NK-92 (cell line): ENCODE data around the gene DNAH8.
"Not testable (repeated sequence)": the region's sequence is repeated elsewhere in the genome, so short reads cannot be mapped to it uniquely, and the experiment has no call there.

Source experiments
- DNase-seq: peaks from one replicate; lab custom pipeline; 2025; ENCODE audit not compliant: unreplicated experiment; lab: John Stamatoyannopoulos, UW

The DNAH8 gene

DNA sequence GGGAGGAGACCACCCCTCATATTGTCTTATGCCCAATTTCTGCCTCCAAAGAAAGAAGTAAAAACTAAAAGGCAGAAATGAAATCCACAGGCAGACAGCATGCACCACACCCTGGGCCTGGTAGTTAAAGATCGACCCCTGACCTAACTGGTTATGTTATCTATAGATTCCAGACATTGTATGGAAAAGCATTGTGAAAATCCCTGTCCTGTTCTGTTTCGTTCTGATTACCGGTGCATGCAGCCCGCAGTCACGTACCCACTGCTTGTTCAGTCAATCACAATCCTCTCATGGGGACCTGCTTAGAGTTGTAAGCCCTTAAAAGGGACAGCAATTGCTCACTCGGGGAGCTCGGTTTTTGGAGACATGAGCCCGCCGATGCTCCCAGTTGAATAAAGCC lies 81.3 kb downstream of the DNAH8 start:
- not testable (repeated sequence) for DNase-seq

DNA sequence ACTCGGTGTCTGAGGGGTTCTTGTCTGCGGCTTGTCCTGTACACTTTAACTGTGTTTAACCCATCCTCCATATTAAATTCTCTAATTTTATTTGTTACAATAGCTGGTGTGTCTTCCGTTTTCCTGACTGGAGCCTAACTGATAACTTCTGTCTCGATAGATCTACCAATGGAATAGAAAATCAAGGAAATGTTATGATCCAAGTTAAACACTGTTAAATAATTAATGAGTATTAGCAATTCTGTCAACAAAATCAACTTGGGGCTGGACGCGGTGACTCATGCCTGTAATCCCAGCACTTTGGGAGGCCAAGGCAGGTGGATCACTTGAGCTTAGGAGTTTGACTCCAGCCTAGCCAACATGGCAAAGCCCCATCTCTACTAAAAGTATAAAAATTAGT lies 81.7 kb downstream of the DNAH8 start:
- DNase-seq, result no peak

- DNase-seq, result no peak
Measured at GRCh38 chr6:38797391-38797790, 82.3 kb downstream of the DNAH8 start.

- no peak for DNase-seq
Measured at GRCh38 chr6:38799529-38800184, 84.5 kb downstream of the DNAH8 start.

- DNase-seq, result no peak
Measured at GRCh38 chr6:38801305-38801704, 86.2 kb downstream of the DNAH8 start.

GRCh38 chr6:38802497-38802896 lies 87.4 kb downstream of the DNAH8 start:
- no peak for DNase-seq

DNA sequence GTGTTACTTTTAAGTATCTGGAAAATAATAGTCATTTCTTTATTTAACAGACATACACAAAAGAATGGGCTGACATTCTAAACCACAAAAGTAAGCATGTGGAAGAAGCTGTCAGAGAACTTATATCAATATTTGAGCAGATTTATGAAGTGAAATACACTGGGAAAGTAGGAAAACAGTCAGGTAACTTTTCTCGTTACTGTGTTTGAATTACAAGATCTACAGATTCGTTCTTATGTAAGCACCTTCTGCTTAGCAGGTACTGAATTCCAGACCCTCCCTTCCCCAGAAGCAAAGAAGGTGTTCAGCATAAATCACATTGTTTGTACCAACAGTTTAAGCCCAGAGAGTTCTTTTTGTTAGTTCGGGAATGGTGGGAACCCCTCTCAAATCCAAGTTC lies 88.0 kb downstream of the DNAH8 start:
- DNase-seq, result no peak

DNA sequence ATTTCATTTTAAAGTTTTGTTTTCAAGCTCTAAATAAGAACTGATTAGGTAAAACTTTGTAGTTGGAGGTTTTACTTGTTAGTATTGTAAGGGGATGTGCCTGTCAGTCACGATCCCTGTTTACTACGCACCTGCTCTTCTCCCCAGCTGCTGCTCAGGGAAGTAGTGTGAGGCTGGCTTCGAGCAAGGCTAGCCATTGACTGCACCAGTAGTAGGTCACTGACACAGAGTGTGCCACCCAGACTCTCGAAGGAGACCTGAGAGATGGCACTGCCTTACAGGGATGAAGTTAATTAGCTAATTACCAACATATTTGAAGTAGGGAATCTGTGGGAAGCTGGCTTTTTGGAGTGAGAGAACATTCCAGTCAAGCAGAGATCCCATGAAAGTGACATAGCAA lies 89.2 kb downstream of the DNAH8 start:
- DNase-seq, result no peak

GRCh38 chr6:38805127-38805655 lies 90.1 kb downstream of the DNAH8 start:
- DNase-seq, result no peak

DNA sequence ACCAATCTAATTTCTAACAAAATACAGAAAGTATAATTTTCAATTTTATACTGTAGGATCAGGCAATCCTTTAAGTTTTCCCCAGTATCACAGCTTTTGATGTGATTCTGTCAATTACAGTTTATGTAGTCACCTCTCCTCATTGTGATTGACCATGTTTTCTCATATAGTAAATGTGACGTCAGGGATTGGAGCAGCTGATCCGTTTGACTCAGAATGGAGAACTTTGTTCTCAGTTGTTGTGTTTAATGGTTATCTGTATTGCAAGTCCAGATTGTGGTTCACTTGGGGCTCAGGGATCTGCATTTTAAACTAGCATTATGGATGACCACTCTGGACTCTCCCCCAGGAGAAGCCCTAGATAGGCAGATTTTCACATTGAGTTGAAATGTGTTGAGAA lies 90.6 kb downstream of the DNAH8 start:
- DNase-seq, result no peak

GRCh38 chr6:38806271-38806670 lies 91.2 kb downstream of the DNAH8 start:
- no peak for DNase-seq

DNA sequence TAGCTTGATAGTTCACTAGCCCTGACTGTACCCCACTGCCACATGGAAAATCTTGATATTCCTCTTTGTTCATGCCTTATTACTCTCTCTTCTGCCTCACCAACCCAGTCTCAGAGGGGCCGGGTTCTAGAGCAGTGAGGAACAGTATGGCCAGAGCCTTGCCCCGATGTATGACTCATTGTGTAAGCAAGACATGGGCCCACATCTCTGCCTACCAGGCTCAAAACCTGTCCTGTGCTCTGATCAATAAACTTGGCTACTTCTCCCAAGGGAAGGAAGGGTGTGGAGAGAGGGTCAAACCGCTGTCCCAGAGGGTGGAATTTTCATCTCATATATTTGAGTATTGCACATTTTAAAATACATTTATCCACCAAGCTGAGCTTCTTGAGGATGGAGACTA lies 91.7 kb downstream of the DNAH8 start:
- no peak for DNase-seq

DNA sequence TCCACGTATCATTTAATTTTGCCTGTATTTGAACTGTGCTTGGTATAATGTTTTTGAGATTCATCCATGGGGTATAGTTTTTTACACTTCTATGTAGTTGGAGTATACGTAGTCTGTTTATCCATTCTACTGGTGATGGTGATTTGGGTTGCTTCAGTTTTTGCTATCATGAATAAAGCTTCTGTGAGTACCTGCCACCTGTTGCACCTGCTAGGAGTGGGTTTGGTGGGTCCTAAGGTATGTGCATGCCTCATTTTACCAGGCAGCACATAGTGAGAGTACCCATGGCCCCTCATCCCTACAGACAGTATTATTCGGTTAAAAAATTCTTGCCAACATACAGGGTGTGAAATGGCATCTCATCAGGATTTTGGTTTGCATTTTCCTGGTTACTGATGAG lies 92.9 kb downstream of the DNAH8 start:
- DNase-seq, result no peak

GRCh38 chr6:38813041-38813823 lies 98.1 kb downstream of the DNAH8 start:
- no peak for DNase-seq

DNA sequence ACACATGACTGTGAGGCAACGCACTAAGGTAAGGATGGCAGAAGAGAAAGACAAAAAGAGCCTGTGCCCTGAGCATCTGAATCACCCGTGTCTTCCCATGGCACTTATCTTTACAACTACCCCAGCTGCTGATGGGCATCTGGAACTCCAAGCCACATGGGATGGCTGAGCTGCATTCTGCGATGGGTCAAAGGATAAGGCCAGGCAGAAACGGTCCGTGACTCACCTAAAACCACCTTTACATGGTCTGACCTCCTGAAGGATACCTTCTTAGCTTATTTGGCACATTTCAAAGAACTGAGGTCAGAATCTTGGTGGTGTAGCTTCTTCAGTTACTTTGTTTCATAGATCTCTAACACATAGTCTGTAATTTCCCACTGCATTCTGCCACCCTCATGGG lies 99.7 kb downstream of the DNAH8 start:
- no peak for DNase-seq

- DNase-seq, result no peak
Measured at GRCh38 chr6:38815250-38815649, 100.1 kb downstream of the DNAH8 start.

- DNase-seq, result no peak
Measured at GRCh38 chr6:38818691-38819090, 103.6 kb downstream of the DNAH8 start.

- DNase-seq, result no peak
Measured at GRCh38 chr6:38822963-38823362, 107.9 kb downstream of the DNAH8 start.

DNA sequence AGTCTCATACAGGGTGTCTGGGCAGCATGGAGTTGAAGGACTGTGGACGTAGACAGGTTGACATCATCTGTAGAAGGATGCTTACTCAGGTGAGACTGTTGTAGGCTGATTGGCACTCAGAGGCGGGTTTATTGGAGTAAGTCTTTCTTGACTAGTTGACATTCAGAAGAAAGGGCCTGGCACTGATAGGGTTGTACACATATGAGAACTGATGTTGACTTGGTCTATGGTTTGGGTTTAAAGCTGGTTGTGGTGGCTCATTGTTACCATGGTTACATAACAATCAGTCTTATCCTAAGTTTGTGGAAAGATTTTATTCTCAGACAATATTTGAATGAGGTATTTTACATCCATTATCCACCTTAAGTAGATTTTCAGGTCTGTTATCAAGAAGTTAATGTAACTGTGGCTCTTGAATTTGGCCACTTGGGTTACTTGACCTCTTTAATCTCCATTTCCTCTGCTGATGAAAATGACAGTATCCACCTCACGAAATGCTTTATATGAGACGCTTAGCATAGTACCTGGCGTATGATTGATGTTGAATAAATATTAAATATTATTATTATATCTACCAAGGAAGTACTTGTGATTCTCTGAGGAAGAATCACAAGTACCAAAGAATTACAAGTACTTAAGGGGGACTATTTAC lies 109.3 kb downstream of the DNAH8 start:
- DNase-seq, result no peak

DNA sequence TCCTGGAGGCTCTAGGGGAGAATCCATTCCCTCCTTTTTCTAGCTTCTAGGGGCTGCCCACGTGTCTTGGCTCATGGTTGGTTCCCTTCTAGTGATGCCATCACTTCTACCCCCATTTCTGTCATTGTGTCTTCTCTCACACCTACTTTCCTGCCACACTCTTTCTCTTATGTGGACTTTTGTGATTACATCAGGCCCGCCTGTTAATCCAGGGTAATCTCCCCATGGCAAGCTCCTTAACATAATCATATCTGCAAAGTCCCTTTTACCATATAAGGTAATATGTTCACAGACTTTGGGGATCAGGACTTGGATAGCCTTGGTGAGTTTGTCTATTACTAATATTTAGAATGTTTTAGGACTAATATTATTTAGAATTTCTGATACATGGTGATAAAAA lies 111.9 kb downstream of the DNAH8 start:
- DNase-seq, result no peak

GRCh38 chr6:38831865-38832264 lies 116.8 kb downstream of the DNAH8 start:
- no peak for DNase-seq

GRCh38 chr6:38833320-38833719 lies 118.2 kb downstream of the DNAH8 start:
- no peak for DNase-seq
